HuH-7 (cell line): Measurements from ENCODE around the gene SIAH1.
"Not testable (repeated sequence)": the region's sequence is repeated elsewhere in the genome, so short reads cannot be mapped to it uniquely, and the experiment has no call there.

Experiments
- DNase-seq: peaks from one replicate; pipeline ENCODE4 v3.0.0; 2011; ENCODE audit warnings: low spot score

The SIAH1 gene

DNA sequence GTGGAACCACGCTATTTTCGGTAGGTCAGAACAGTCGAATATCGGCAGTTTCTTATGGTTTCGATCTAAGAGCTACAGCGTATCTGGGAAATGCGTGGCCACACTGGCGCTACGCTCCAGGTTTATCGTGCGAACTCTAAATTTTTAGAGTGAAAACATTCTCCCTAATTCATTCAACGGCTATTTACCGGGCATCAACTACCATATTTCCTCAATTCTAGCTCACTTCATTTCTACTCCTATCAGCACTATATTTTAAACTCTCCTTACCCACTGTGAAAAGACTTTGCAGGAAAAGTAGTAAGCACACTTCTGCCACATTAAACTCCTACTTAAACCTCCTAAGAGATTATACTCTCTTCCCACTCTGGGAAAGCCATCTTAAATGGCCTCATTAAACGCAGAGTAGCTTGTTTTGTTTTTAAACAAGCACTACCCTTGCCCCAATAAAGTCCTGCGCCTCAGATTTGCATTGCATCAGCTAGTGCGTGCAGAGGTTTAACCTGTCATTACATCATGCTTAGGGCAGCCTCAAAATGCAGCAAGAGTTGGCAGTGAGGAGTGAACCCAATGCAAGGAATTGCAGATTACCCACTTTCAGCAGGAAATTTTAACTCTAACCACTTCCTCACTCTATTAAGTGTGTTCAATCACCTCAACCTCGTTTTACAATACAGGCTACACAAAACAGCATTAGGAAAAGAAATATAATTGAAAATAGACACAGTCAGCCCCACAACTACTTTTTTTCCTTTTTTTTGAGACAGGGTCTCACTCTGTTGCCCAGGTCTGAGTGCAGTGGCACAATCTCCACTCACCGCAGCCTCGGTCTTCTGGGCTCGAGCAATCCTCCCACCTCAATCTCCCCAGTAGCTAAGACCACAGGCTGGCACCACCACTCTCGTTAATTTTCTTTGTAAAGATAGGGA lies 18.8 kb downstream of the SIAH1 start:
- DNase-seq = peak; percentile 28

DNA sequence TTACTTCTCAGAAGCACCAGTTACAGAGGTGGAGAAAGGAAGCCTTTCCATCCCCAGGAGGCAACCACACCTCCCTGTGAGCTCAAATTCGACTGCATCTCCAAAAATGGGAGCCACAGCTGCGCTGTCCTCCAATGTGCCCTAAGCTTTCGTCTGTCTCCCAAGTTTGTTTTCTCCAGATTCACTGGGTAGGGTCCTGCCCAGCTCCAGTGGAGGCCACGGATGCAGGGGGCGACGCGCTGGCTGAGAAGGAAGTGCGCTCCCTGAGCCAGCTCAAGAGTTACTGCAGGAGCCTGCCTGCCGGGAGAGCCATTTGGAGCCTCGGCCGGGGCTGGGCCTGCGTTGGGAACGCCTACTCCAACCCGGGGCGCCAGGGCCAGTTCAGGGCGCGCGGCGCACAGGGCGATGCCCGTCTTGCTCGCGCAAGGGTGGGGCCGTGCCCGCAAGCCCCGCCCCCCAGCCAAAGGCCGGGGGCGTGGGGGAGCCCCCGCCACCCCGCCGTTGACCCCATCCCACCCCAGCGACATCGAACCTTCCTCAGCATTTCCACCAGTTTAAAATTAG lies 19.5 kb downstream of the SIAH1 start:
- DNase-seq = peak; percentile 64

DNA sequence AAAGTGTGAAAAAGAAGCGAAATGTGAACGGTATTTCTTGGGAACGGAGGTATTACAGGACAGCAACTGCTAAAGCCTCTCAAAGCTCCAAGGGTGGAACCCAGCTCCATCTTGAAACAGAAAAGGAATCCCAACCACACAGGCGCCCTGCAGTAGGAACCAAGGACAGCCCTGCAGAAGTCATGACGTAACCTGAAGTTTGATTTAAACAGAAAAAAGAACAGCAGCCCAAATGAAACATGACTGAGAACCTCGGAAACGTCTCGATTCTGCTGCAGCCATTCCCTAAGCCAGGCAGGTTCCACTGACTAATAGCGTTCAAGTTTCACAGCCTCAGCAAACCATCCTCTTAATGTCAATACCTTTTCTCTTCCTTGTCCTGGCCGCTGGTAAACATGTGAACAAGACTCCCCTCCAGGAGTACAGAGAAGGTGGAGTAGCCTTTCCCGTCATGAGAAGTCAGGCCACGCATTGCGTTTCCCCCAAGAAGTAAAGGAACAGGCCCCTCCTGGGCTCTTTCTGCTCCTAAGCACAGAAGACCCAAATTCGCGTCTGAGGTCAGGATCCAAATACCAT lies 20.1 kb downstream of the SIAH1 start:
- no peak for DNase-seq

DNA sequence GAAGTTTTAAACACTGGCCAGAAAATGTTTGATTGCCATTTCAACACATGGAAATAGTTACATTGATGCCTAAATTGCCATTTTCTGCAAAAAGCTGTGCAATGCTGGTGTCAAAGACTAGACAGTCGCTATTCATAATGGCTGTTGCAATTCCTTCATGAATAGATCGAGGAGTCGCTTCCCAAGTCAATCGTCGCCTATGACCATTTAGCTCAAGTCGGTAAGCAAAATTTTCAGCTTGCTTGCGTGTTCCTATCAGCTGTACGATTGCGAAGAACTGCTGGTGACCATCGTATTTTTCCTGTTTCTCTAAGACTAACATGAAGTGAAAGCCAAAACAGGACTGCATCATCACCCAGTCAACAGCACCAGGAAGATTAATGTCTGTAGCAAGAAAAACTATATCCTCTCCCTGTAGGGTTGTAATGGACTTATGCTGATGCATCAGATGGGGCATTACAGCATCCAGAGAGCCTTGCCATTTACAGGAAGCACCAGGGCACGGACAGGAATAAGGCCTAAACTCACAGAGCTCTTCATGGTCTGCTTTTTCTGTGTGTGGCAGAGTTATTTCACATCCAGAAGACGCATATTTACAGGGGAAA lies 23.6 kb downstream of the SIAH1 start:
- DNase-seq = no peak

DNA sequence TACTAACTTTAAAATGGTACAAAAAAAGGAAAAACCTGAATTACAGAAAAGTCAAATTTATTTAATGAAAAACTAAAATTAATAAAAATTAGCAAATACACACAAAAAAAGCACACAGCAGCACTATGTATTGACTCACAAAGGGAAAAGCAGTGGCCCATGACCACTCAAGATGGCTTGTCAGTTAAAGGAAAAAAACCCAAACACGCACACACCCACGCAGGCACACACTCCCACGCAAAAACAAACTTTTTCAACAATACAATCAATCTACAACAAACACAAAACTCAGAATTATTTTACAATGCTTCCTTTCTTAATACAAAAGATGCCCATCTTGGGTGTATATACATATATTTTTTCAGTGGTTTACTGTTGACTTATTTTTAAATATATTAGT lies 24.2 kb downstream of the SIAH1 start:
- no peak for DNase-seq

DNA sequence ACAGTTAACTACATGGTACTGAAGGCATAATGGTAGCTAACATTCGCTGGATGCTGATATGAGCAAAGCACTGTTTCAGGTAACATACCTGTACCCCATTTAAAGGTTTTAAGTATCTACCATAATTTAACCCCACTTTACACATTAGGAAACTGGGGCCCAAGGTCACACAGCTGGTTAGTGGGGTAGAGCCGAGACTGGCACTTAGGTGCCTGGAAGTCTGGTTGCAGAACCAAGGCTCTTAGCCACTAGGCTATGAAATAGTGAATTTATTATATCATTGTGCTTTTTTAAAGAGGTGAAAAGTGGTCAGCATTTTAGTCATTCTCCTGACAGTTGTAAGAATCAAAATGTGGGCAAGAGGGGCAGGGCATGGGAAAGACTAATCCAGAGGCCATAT lies 25.2 kb downstream of the SIAH1 start:
- no peak for DNase-seq

DNA sequence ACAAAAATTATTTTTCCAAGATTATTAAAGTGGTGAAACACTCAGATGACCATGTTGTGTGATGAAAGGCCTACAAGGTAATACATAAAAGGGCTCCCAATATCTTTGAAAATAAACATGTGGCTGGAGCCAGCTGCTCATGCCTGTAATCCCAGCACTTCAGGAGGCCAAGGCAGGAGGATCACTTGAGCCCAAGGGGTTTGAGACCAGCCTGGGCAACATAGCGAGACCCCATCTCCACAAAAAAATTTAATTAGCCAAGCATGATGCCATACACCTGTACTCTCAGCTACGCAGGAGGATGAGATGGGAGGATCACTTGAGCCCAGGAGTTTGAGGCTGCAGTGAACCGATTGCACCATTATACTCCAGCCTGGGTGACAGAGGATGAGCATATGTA lies 26.8 kb downstream of the SIAH1 start:
- no peak for DNase-seq

DNA sequence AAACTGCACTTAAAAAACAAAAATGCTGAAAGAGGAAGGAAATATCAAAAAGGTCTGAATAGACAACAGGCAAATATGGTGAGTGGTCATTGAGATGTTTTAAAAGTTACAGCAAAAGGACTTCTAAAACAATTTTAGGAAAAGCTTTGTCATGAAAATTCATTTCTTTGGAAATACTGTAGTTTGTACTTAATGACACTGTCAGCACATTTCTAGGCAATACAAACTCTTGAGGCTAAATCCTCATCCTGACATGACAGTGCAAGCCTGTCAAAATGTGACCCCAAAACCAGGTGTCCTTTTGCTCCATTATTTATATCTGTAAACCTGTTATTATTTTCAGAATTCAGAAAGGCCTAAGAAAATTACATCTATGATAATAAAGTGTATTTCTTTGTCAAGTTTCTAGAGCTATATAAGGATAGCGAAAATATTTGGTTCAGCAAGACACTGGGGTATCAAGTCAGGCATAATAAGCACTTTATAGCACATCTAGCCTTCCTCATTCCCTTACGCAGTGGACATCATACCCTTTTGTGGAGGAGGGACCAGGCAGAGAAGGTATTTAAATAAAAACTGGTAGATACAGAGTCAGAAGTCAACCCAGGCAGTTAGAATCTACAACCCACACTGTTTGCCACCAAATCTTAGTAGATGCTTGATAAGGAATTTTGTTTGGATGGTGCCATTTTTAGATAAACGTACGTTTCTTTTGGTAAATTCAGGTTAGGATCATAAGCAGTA lies 28.4 kb downstream of the SIAH1 start:
- no peak for DNase-seq

DNA sequence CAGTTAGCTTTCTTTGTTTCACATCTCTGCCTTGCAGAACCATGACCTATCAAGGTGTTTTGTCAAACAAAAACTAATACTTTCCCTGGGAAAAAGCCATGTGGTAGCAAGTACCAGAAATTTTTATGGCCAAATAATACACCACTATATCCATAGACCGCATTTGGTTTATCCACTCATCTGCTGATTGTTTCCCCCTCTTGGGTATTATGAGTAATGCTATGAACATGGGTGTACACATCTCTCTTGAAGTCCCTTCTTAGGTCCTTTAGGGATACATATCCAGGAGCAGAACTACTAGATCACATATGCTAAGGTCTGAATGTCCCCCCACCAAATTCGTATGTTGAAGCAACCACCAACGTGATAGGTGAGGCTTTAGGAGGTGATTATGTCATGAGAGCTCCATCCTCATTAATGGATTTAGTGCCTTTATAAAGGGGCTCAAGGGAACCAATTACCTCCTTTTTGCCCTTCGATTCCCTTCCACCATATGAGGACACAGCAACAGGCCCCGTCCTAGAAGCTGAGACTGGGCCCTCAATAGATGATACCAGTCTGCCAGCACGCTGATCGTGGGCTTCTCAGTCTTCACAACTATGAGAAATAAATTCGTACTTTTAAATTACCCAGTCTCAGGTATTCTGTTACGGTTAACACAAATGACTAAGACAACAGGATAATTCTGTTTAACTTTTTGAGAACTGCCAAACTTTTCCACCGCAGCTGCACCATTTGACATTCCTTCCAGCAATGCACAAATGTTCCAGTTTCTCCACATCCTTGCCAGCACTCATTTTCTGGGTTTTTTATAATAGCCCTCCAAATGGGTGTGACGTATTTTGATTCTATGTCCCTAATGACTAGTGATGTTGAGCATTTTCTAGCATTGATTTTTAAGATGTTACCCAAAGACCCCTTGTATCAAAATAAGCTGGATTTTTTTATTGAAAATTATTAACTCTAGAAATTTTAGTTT lies 30.0 kb downstream of the SIAH1 start:
- no peak for DNase-seq

DNA sequence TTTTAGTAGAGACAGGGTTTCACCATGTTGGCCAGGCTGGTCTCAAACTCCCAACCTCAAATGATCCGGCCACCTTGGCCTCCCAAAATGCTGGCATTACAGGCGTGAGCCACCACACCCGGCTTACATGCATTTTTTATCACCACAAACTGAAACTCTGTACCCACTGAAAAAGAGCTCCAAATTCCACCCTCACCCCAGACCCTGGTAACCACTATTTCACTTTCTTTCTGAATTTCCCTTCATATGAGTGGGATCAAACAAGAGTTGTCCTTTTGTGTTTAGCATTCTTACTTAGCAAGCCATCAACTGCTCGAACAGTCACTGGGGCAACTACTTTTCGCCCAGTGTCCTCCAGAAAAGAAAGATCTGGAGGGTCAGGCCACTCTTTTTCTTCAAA lies 30.8 kb downstream of the SIAH1 start:
- DNase-seq = not testable (repeated sequence)

DNA sequence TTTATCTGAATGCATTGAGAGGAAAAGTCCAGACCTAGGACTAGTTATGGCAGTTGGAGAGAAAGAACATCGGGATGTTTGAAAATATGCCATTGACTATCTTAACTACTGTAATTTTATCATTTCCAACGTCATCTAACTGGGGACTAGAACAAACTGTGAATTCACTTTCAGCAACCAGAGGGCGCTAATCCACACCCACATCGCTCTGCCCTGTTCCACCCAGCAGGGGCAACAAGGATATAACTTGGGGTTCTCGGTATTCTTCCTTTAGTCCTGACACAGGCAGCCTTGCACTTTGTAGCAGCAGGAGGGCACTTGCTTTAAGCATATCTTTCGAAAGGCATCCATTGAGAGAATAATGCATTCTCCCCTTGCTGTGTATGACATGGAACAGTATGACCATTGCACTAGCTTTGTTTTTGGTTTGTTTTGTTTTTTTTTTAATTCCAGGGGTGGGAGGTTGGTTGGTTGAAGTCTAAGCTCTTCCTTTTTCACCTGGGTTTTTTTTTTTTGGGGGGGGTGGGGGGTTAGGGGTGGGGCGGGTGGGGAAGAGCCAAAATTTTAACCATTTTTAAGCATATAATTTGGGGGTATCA lies 31.5 kb downstream of the SIAH1 start:
- peak; percentile 62 for DNase-seq

DNA sequence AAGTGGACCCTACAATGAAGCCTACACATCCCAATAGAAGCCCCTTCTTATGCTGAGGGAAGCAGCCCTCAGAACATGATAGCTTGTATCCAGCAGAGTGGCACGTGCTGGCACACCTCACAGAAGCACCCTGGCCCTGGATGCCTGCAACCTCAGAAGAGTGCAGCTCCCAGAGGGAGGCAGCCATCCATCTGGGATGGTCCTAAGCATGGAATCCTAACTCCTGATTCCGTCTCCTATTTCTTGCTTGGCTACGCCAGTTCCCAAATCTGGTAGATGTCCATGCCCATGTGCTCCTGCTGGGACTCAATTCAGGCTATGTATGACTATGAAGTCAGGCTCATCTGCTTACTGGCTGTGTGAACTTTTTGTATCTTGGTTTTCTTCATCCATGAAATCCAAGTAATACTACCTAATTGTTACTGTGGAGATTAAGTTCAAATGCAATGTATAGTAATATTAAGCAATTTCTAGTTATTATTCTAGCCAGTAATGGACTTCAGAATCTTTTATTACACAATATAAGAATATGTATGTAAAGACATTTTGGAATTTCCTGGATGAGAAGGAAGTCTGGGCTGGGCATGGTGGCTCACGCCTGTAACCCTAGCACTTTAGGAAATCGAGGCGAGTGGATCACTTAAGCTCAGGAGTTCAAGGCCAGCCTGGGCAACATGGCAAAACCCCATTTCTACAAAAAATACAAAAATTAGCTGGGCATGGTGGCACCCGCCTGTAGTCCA lies 32.4 kb downstream of the SIAH1 start:
- DNase-seq = no peak

DNA sequence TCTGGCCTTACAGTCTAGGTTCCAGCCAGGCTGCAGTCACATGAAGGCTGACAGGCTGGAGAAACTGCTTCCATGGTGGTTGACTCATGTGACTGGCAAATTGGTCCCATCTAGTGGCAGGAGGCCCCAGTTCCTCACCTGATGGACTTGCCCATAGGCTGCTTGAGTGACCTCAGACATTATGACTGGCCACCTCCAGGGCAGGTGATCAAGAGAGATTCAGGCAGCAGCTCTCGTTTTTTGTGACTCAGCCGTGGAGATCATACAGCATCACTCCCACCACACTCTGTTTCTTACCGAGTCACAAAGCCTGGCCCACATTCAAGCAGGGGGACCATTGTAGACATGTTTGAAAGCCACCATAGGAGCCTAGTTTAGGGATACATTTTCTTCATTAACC lies 34.5 kb downstream of the SIAH1 start:
- no peak for DNase-seq

DNA sequence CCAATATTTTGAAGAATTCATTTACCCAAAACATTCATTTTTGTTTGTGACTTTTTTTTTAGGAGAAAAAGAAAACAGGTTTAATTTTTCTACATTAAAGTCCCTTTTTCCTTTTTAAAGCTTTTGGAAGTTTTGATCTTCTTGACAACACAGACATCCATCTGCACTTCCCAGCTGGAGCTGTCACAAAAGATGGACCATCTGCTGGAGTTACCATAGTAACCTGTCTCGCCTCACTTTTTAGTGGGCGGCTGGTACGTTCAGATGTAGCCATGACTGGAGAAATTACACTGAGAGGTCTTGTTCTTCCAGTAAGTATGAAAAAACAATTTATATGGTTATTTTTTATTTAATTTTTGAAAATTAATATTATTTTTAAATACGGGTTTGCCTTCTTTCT lies 37.2 kb downstream of the SIAH1 start:
- no peak for DNase-seq

DNA sequence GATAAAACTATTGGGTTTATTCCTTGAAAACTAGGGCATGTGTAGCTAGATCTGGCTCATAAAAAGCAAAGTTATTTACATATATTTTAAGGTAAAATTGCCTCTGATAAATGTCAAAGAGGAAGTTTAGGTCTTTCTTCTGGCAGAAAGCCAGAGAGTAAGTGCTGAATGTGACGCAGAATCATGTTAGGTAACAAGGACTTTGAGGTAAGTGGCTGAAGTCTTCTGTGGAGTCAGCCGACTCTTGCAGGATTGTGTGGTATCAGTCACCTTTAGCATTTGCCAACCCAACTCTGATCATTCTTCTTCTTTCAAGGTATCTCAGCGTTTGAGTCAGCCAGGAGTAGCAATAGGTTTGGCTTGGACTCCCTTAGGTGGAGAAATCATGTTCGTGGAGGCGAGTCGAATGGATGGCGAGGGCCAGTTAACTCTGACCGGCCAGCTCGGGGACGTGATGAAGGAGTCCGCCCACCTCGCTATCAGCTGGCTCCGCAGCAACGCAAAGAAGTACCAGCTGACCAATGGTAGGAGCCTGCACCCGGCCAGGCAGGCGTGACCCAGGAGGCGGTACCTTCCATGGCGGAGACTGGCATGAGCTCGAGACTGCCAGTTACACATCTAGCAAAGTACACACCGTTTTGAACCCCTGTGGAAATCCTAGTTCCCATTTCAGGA lies 37.9 kb downstream of the SIAH1 start:
- DNase-seq = no peak

DNA sequence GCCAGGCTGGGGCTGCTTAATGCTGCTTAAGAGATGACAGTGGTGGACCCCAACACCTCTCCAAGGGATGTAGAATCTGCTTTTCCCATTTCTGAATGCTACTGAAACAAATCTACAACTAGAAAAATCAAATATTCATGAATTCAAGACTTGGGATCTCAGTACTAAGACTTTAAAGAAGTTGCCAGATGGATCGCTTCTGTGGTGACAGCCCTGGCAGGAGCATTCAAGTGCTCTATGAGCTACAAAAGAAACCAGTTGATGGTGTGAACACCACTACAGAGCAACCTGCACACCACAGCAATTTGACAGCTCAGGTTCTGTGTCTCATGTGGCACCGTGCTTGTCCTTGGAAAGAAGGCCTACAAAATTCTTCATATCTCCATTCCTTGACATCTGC lies 42.6 kb downstream of the SIAH1 start:
- DNase-seq = no peak

DNA sequence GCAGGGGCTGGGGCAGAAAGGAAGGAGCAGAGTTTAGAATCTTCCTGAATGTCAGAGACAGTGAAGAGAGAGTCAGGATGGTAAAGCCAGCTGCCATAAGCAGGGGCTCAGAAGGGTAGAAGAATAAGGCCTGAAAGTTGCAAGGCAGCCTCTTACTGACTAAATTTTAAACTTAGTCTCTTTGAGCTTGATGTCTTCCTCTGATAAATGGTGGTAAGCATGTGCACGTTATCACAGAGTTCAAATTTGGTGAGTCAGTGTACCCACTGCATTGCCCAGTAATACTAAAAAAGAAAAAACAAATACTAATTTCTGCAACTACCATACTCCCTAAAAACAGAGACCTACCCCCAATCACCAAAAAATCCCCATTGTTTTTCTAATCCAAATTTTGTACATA lies 45.2 kb downstream of the SIAH1 start:
- no peak for DNase-seq

DNA sequence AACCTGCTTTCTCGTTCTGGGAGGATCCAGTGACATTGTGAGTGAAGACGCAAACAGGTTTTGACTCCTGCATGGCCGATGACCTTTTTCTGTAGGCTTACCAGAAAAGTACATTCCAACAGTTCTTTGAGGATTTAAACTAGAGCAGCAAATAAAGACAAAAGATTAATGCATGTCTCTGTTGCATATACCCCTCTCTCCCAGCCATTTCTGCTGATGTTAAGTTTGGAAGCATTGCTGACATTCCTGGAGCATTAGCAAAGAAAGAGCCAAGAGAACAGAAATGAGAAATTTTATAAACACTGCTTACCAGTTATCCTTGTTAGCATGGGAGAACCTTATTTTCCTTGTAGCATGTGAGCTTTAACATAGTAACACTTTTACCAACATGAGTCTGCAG lies 49.3 kb downstream of the SIAH1 start:
- DNase-seq = no peak

DNA sequence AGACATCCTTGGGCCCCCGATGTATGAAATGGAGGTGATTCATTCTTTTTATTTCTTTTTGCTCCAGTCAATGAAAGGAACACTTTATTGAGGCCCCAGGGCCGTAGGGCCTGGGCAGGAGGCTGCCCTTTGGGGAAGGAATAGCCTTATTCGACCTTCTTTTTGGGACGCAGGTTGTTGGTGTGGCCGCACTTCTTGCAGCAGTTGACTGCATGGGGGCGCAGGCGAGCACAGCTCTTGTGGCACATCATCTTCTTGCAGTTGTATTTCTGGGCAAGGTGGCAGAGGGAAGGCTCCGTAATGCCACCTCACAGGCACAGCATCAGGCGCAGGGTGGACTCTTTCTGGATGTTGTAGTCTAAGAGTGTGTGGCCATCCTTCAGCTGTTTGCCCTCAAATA lies 50.9 kb downstream of the SIAH1 start:
- no peak for DNase-seq
